Esophagus squamous epithelium (tissue), 5 donors: ENCODE data around the gene CCDC78. TPM values are rescaled to one million over a fixed set of nuclear protein-coding genes. Genes with fewer than 3 reads are reported as not detected.
A peak's percentile ranks its signal among the peaks of the same experiment; 100 is the strongest.

Experiments
- DNase-seq: peaks from one replicate; lab custom pipeline; 2025; lab: John Stamatoyannopoulos, UW
- H3K27ac ChIP-seq, 4 donors: fragments of 200-600 bp; sonication (generic); one replicate each; pipeline ENCODE4 v1.5.1; 2016 to 2019; ENCODE audit warnings: mild to moderate bottlenecking in 1 of 4
- H3K27me3 ChIP-seq, 4 donors: fragments of 200-600 bp; sonication (generic); 1 replicate in 3 of 4; 2 replicates in 1 of 4; pipeline versions ENCODE4 v1.5.1 to v1.6.0; 2017 to 2021; ENCODE audit warnings: antibody characterized with exemption in 1 of 4
- H3K36me3 ChIP-seq, 3 donors: fragments of 200-600 bp; sonication (generic); one replicate each; pipeline ENCODE4 v1.5.1; 2016 to 2019
- H3K4me1 ChIP-seq, 3 donors: fragments of 200-600 bp; sonication (generic); one replicate each; pipeline ENCODE4 v1.5.1; 2017 to 2019
- H3K4me3 ChIP-seq, 4 donors: fragments of 200-600 bp; sonication (generic); 1 replicate in 3 of 4; 2 replicates in 1 of 4; pipeline ENCODE4 v1.5.1; 2016 to 2019; ENCODE audit warnings: mild to moderate bottlenecking in 2 of 4, moderate library complexity in 1 of 4
- H3K9me3 ChIP-seq, 3 donors: fragments of 200-600 bp; sonication (generic); one replicate each; pipeline ENCODE4 v1.5.1; 2016 to 2019
- CTCF ChIP-seq, 6 experiments: fragments of 450-650 bp in 4 of 6; fragments of 200-600 bp in 2 of 6; sonication (generic) in 2 of 6; IDR thresholded peaks; one replicate each; pipeline ENCODE4 v1.5.1; 2016 to 2019; ENCODE audit warnings: antibody characterized with exemption in 6 of 6, mild to moderate bottlenecking in 4 of 6, moderate library complexity in 4 of 6
- POLR2A ChIP-seq, 4 donors: fragments of 450-650 bp; IDR thresholded peaks; one replicate each; pipeline ENCODE4 v1.6.1; 2017; ENCODE audit warnings: antibody characterized with exemption in 4 of 4, mild to moderate bottlenecking in 4 of 4, moderate library complexity in 3 of 4
- WGBS, 2 donors: methylation state at CpG; one replicate each; pipeline ENCODE4 v1.1.5; 2018; 5-methylcytosine and 5-hydroxymethylcytosine counted together
- intact Hi-C: fragments of 100-400 bp; cut with DNase I; formaldehyde crosslinking; loops from one replicate; pipeline ENCODE4 v1.15.0; 2022
- total RNA-seq, 4 donors: library from RNA; depleted of rRNA; stranded (reverse); fragments of >200 nt; gene quantifications; one replicate each; pipeline ENCODE4 v1.1.0, GENCODE V29; 2016
- donor health status: DM: yes; HTN: yes; CAD: no.

The CCDC78 gene
- total RNA-seq, 4 donors from 2014 or later, result under 0.01 to 1.0 (median 0.47) TPM

- WGBS, 2 donors, result 84 to 87% methylated on average over 6 to 13 of the region's 15 CpGs
- Histone ChIP-seq H3K27me3 (peaks cover 0 to 12% (median 0%) of the 10 kb centered on the region in 4 donors), H3K9me3 (no peaks in the 10 kb centered on the region), H3K4me3 (no peak overlapping the region), H3K36me3 (peaks cover 0 to 23% (median 8%) of the 10 kb centered on the region in 3 donors), H3K27ac (no peak overlapping the region), H3K4me1 (peaks cover 11 to 33% (median 15%) of the 10 kb centered on the region in 3 donors)
- no peak for DNase-seq
- no peak for TF ChIP-seq CTCF (IDR thresholded peaks at IDR 0.05)
- TF ChIP-seq POLR2A (IDR thresholded peaks at IDR 0.05), result no peak
- intact Hi-C loops, result no loop called here
These were observed 15.9 kb upstream of the CCDC78 start for GRCh38 chr16:741986-742629.

- H3K27me3 ChIP-seq, result peaks cover 0 to 12% (median 0%) of the 10 kb centered on the region in 4 donors
- WGBS, 2 donors, result 0 to 1% methylated on average over 1 to 17 of the region's 79 CpGs
- intact Hi-C loops, result no loop called here
- no peak for DNase-seq
- H3K36me3 ChIP-seq, result peaks cover 10 to 35% (median 16%) of the 10 kb centered on the region in 3 donors
- TF ChIP-seq CTCF (IDR thresholded peaks at IDR 0.05) (peak; percentile 84 to 100 (median 96)), POLR2A (IDR thresholded peaks at IDR 0.05) (peak in 3 of 4 donors; percentile 19 to 83 (median 50))
- no peaks in the 10 kb centered on the region for H3K9me3 ChIP-seq
- H3K27ac ChIP-seq, result peak within 1 kb of the TSS; percentile 54 to 91 (median 90)
- H3K4me1 ChIP-seq, result peaks cover 11 to 33% (median 15%) of the 10 kb centered on the region in 3 donors
- peak within 1 kb of the TSS; percentile 72 to 99 (median 95) for H3K4me3 ChIP-seq
These were observed 14.7 kb upstream of the CCDC78 start, which contains the start of gene CIAO3 for GRCh38 chr16:740764-741505. CIAO3 (minus strand) TSS chr16:740997; CDS start chr16:740985, 12 bp downstream.

- H3K4me3 ChIP-seq, result peak overlapping the region; percentile 72 to 99 (median 95)
- peak overlapping the region; percentile 54 to 91 (median 90) for H3K27ac ChIP-seq
- H3K4me1 ChIP-seq, result peaks cover 11 to 33% (median 15%) of the 10 kb centered on the region in 3 donors
- TF ChIP-seq CTCF (IDR thresholded peaks at IDR 0.05) (no peak), POLR2A (IDR thresholded peaks at IDR 0.05) (no peak)
- peaks cover 0 to 8% (median 0%) of the 10 kb centered on the region in 4 donors for H3K27me3 ChIP-seq
- DNase-seq, result no peak
- 0% methylated on average over 1 to 7 of the region's 22 CpGs for WGBS, 2 donors
- intact Hi-C loops, result no loop called here
- peaks cover 15 to 40% (median 16%) of the 10 kb centered on the region in 3 donors for H3K36me3 ChIP-seq
- H3K9me3 ChIP-seq, result no peaks in the 10 kb centered on the region
These were observed 14.2 kb upstream of the CCDC78 start for GRCh38 chr16:740459-740763.

- intact Hi-C loops, result no loop called here
- Histone ChIP-seq H3K4me3 (peak overlapping the region; percentile 72 to 99 (median 95)), H3K4me1 (peaks cover 11 to 33% (median 15%) of the 10 kb centered on the region in 3 donors), H3K9me3 (no peaks in the 10 kb centered on the region), H3K27ac (peak overlapping the region in 3 of 4 donors; percentile 89 to 91 (median 91)), H3K36me3 (peaks cover 18 to 46% (median 19%) of the 10 kb centered on the region in 3 donors), H3K27me3 (peaks cover 0 to 8% (median 0%) of the 10 kb centered on the region in 4 donors)
- TF ChIP-seq CTCF (IDR thresholded peaks at IDR 0.05) (no peak), POLR2A (IDR thresholded peaks at IDR 0.05) (no peak)
- DNase-seq, result no peak
- 93% methylated on average over 4 to 8 of the region's 38 CpGs for WGBS, 2 donors
These were observed 13.6 kb upstream of the CCDC78 start for GRCh38 chr16:739560-740458.
